ENCODE measurements around the gene NTM.

Gene NTM

GRCh38 chr11:132080127-132080526, 709.7 kb downstream of the NTM start:
- Histone ChIP-seq H3K36me3 (ENCODE audit: control insufficient read depth, insufficient read depth, low read length) (no peaks in the 10 kb centered on the region), H3K9me3 (ENCODE audit: control insufficient read depth, low read length) (no peaks in the 10 kb centered on the region), H3K27me3 (replicated peaks; ENCODE audit: control insufficient read depth, insufficient read depth, low read length, poor library complexity, severe bottlenecking) (no peaks in the 10 kb centered on the region), H3K4me1 (ENCODE audit: control insufficient read depth, insufficient read depth, low read length, poor library complexity, severe bottlenecking) (no peaks in the 10 kb centered on the region), H3K4me3 (ENCODE audit: insufficient read depth, low read depth, low read length, poor library complexity, severe bottlenecking) (no peak overlapping the region), H3K27ac (ENCODE audit: insufficient read depth, low read length, poor library complexity, severe bottlenecking) (no peak overlapping the region)
- no peak for DNase-seq

GRCh38 chr11:132082566-132082965, 712.2 kb downstream of the NTM start:
- H3K27me3 ChIP-seq (replicated peaks; ENCODE audit: control insufficient read depth, insufficient read depth, low read length, poor library complexity, severe bottlenecking), result no peaks in the 10 kb centered on the region
- no peaks in the 10 kb centered on the region for H3K9me3 ChIP-seq (ENCODE audit: control insufficient read depth, low read length)
- no peak for DNase-seq

GRCh38 chr11:132084433-132084832, 714.0 kb downstream of the NTM start:
- Histone ChIP-seq H3K27me3 (replicated peaks; ENCODE audit: control insufficient read depth, insufficient read depth, low read length, poor library complexity, severe bottlenecking) (no peaks in the 10 kb centered on the region), H3K4me3 (ENCODE audit: insufficient read depth, low read depth, low read length, poor library complexity, severe bottlenecking) (no peak overlapping the region), H3K27ac (ENCODE audit: insufficient read depth, low read length, poor library complexity, severe bottlenecking) (no peak overlapping the region), H3K36me3 (ENCODE audit: control insufficient read depth, insufficient read depth, low read length) (no peaks in the 10 kb centered on the region), H3K4me1 (ENCODE audit: control insufficient read depth, insufficient read depth, low read length, poor library complexity, severe bottlenecking) (no peaks in the 10 kb centered on the region), H3K9me3 (ENCODE audit: control insufficient read depth, low read length) (no peaks in the 10 kb centered on the region)
- DNase-seq, result no peak

More at GRCh38 chr11:132082566-132082965, 712.2 kb downstream of the NTM start:
- Histone ChIP-seq H3K27ac (ENCODE audit: insufficient read depth, low read length, poor library complexity, severe bottlenecking) (no peak overlapping the region), H3K4me1 (ENCODE audit: control insufficient read depth, insufficient read depth, low read length, poor library complexity, severe bottlenecking) (no peaks in the 10 kb centered on the region), H3K4me3 (ENCODE audit: insufficient read depth, low read depth, low read length, poor library complexity, severe bottlenecking) (no peak overlapping the region), H3K36me3 (ENCODE audit: control insufficient read depth, insufficient read depth, low read length) (no peaks in the 10 kb centered on the region)

- Histone ChIP-seq H3K4me1 (ENCODE audit: control insufficient read depth, insufficient read depth, low read length, poor library complexity, severe bottlenecking) (no peaks in the 10 kb centered on the region), H3K36me3 (ENCODE audit: control insufficient read depth, insufficient read depth, low read length) (no peaks in the 10 kb centered on the region), H3K9me3 (ENCODE audit: control insufficient read depth, low read length) (no peaks in the 10 kb centered on the region), H3K27ac (ENCODE audit: insufficient read depth, low read length, poor library complexity, severe bottlenecking) (no peak overlapping the region), H3K27me3 (replicated peaks; ENCODE audit: control insufficient read depth, insufficient read depth, low read length, poor library complexity, severe bottlenecking) (no peaks in the 10 kb centered on the region), H3K4me3 (ENCODE audit: insufficient read depth, low read depth, low read length, poor library complexity, severe bottlenecking) (no peak overlapping the region)
- no peak for DNase-seq
Observed at GRCh38 chr11:132087148-132087547, 716.7 kb downstream of the NTM start.

GRCh38 chr11:132088551-132088950, 718.1 kb downstream of the NTM start:
- Histone ChIP-seq H3K4me1 (ENCODE audit: control insufficient read depth, insufficient read depth, low read length, poor library complexity, severe bottlenecking) (no peaks in the 10 kb centered on the region), H3K27me3 (replicated peaks; ENCODE audit: control insufficient read depth, insufficient read depth, low read length, poor library complexity, severe bottlenecking) (no peaks in the 10 kb centered on the region), H3K27ac (ENCODE audit: insufficient read depth, low read length, poor library complexity, severe bottlenecking) (no peak overlapping the region), H3K36me3 (ENCODE audit: control insufficient read depth, insufficient read depth, low read length) (no peaks in the 10 kb centered on the region), H3K4me3 (ENCODE audit: insufficient read depth, low read depth, low read length, poor library complexity, severe bottlenecking) (no peak overlapping the region), H3K9me3 (ENCODE audit: control insufficient read depth, low read length) (no peaks in the 10 kb centered on the region)
- DNase-seq, result no peak

GRCh38 chr11:132093536-132094259, 723.3 kb downstream of the NTM start:
- H3K4me1 ChIP-seq (ENCODE audit: control insufficient read depth, insufficient read depth, low read length, poor library complexity, severe bottlenecking), result no peaks in the 10 kb centered on the region
- H3K4me3 ChIP-seq (ENCODE audit: insufficient read depth, low read depth, low read length, poor library complexity, severe bottlenecking), result no peak overlapping the region
- H3K9me3 ChIP-seq (ENCODE audit: control insufficient read depth, low read length), result no peaks in the 10 kb centered on the region
- no peaks in the 10 kb centered on the region for H3K36me3 ChIP-seq (ENCODE audit: control insufficient read depth, insufficient read depth, low read length)
- H3K27me3 ChIP-seq (replicated peaks; ENCODE audit: control insufficient read depth, insufficient read depth, low read length, poor library complexity, severe bottlenecking), result no peaks in the 10 kb centered on the region
- no peak overlapping the region for H3K27ac ChIP-seq (ENCODE audit: insufficient read depth, low read length, poor library complexity, severe bottlenecking)
- DNase-seq, result no peak

- H3K9me3 ChIP-seq (ENCODE audit: control insufficient read depth, low read length), result no peaks in the 10 kb centered on the region
- no peak for DNase-seq
- no peak overlapping the region for H3K4me3 ChIP-seq (ENCODE audit: insufficient read depth, low read depth, low read length, poor library complexity, severe bottlenecking)
- H3K27ac ChIP-seq (ENCODE audit: insufficient read depth, low read length, poor library complexity, severe bottlenecking), result no peak overlapping the region
- no peaks in the 10 kb centered on the region for H3K36me3 ChIP-seq (ENCODE audit: control insufficient read depth, insufficient read depth, low read length)
- no peaks in the 10 kb centered on the region for H3K4me1 ChIP-seq (ENCODE audit: control insufficient read depth, insufficient read depth, low read length, poor library complexity, severe bottlenecking)
- no peaks in the 10 kb centered on the region for H3K27me3 ChIP-seq (replicated peaks; ENCODE audit: control insufficient read depth, insufficient read depth, low read length, poor library complexity, severe bottlenecking)
Observed at GRCh38 chr11:132094598-132094997, 724.2 kb downstream of the NTM start.

- H3K36me3 ChIP-seq (ENCODE audit: control insufficient read depth, insufficient read depth, low read length), result no peaks in the 10 kb centered on the region
- H3K4me3 ChIP-seq (ENCODE audit: insufficient read depth, low read depth, low read length, poor library complexity, severe bottlenecking), result no peak overlapping the region
- H3K27me3 ChIP-seq (replicated peaks; ENCODE audit: control insufficient read depth, insufficient read depth, low read length, poor library complexity, severe bottlenecking), result no peaks in the 10 kb centered on the region
- DNase-seq, result no peak
- H3K9me3 ChIP-seq (ENCODE audit: control insufficient read depth, low read length), result no peaks in the 10 kb centered on the region
- no peak overlapping the region for H3K27ac ChIP-seq (ENCODE audit: insufficient read depth, low read length, poor library complexity, severe bottlenecking)
- no peaks in the 10 kb centered on the region for H3K4me1 ChIP-seq (ENCODE audit: control insufficient read depth, insufficient read depth, low read length, poor library complexity, severe bottlenecking)
Observed at GRCh38 chr11:132095230-132096131, 725.1 kb downstream of the NTM start.

- H3K9me3 ChIP-seq (ENCODE audit: control insufficient read depth, low read length), result no peaks in the 10 kb centered on the region
Observed at GRCh38 chr11:132096132-132096825, 725.9 kb downstream of the NTM start.

More at GRCh38 chr11:132096132-132096825, 725.9 kb downstream of the NTM start:
- Histone ChIP-seq H3K36me3 (ENCODE audit: control insufficient read depth, insufficient read depth, low read length) (no peaks in the 10 kb centered on the region), H3K4me1 (ENCODE audit: control insufficient read depth, insufficient read depth, low read length, poor library complexity, severe bottlenecking) (no peaks in the 10 kb centered on the region), H3K27ac (ENCODE audit: insufficient read depth, low read length, poor library complexity, severe bottlenecking) (no peak overlapping the region), H3K27me3 (replicated peaks; ENCODE audit: control insufficient read depth, insufficient read depth, low read length, poor library complexity, severe bottlenecking) (no peaks in the 10 kb centered on the region), H3K4me3 (ENCODE audit: insufficient read depth, low read depth, low read length, poor library complexity, severe bottlenecking) (no peak overlapping the region)
- no peak for DNase-seq

Measured in effector memory CD4-positive, alpha-beta T cell (primary cell).